HG03139 (cell line): ENCODE data around the gene BCAP29.
A peak's percentile ranks its signal among the peaks of the same experiment; 100 is the strongest.
"Not testable (repeated sequence)": the region's sequence is repeated elsewhere in the genome, so short reads cannot be mapped to it uniquely, and the experiment has no call there.

Experiments used
- ATAC-seq: cut with Tn5 transposase; IDR thresholded peaks from one replicate; pipeline ENCODE4 v1.9.1; 2021; ENCODE audit not compliant: unreplicated experiment

The BCAP29 gene

GRCh38 chr7:107615910-107616680, 36.0 kb downstream of the BCAP29 start:
- ATAC-seq: no peak

- no peak for ATAC-seq
These were observed 42.4 kb downstream of the BCAP29 start for GRCh38 chr7:107622429-107622828.

- no peak for ATAC-seq
These were observed 42.8 kb downstream of the BCAP29 start for GRCh38 chr7:107622894-107623293.

- ATAC-seq: no peak
These were observed 47.0 kb downstream of the BCAP29 start for GRCh38 chr7:107627002-107627401.

- ATAC-seq: no peak
These were observed 48.5 kb downstream of the BCAP29 start for GRCh38 chr7:107628461-107629064.

GRCh38 chr7:107630342-107630741, 50.3 kb downstream of the BCAP29 start:
- no peak for ATAC-seq

- ATAC-seq: no peak
These were observed 51.8 kb downstream of the BCAP29 start for GRCh38 chr7:107631588-107632491.

- no peak for ATAC-seq
These were observed 52.4 kb downstream of the BCAP29 start for GRCh38 chr7:107632492-107632865.

- peak; percentile 85 for ATAC-seq
These were observed 58.5 kb downstream of the BCAP29 start for GRCh38 chr7:107638594-107638993.

- not testable (repeated sequence) for ATAC-seq
These were observed 59.0 kb downstream of the BCAP29 start for GRCh38 chr7:107639070-107639469.

GRCh38 chr7:107641676-107642075, 61.6 kb downstream of the BCAP29 start:
- no peak for ATAC-seq

GRCh38 chr7:107642501-107642900, 62.5 kb downstream of the BCAP29 start:
- ATAC-seq: no peak

GRCh38 chr7:107643407-107643806, 63.4 kb downstream of the BCAP29 start:
- ATAC-seq: no peak

GRCh38 chr7:107643938-107644308, 63.9 kb downstream of the BCAP29 start:
- no peak for ATAC-seq

GRCh38 chr7:107644309-107644974, 64.4 kb downstream of the BCAP29 start:
- ATAC-seq: no peak

GRCh38 chr7:107652642-107653041, 72.6 kb downstream of the BCAP29 start:
- ATAC-seq: no peak

- ATAC-seq: no peak
These were observed 78.4 kb downstream of the BCAP29 start for GRCh38 chr7:107658467-107658866.

GRCh38 chr7:107659666-107660065, 79.6 kb downstream of the BCAP29 start:
- ATAC-seq: no peak

GRCh38 chr7:107660381-107661080, 80.5 kb downstream of the BCAP29 start, which contains the start of gene SLC26A4:
Gene SLC26A4 (plus strand): TSS chr7:107660828. CDS start chr7:107661642, 814 bp downstream.
- peak; percentile 49 for ATAC-seq

- no peak for ATAC-seq
These were observed 81.2 kb downstream of the BCAP29 start for GRCh38 chr7:107661081-107661864.
